ENCODE results near the gene MEN1.

- TF ChIP-seq POLR2A (IDR thresholded peaks at IDR 0.05; ENCODE audit: low read length): peak; percentile 55
- TF ChIP-seq GATA1 (IDR thresholded peaks at IDR 0.05; ENCODE audit: low read depth, low read length): no peak
Observed at GRCh38 chr11:64810271-64810890, at the start of gene MEN1.

All from erythroblast (primary cell).